GM10847 (cell line): ENCODE measurements around the gene TWNK.

Source experiments
- POLR2A ChIP-seq: IDR thresholded peaks from 2 replicates; pipeline ENCODE4 v1.6.1; 2011; ENCODE audit not compliant: insufficient read length; ENCODE audit errors: extremely low read depth

TWNK gene

DNA sequence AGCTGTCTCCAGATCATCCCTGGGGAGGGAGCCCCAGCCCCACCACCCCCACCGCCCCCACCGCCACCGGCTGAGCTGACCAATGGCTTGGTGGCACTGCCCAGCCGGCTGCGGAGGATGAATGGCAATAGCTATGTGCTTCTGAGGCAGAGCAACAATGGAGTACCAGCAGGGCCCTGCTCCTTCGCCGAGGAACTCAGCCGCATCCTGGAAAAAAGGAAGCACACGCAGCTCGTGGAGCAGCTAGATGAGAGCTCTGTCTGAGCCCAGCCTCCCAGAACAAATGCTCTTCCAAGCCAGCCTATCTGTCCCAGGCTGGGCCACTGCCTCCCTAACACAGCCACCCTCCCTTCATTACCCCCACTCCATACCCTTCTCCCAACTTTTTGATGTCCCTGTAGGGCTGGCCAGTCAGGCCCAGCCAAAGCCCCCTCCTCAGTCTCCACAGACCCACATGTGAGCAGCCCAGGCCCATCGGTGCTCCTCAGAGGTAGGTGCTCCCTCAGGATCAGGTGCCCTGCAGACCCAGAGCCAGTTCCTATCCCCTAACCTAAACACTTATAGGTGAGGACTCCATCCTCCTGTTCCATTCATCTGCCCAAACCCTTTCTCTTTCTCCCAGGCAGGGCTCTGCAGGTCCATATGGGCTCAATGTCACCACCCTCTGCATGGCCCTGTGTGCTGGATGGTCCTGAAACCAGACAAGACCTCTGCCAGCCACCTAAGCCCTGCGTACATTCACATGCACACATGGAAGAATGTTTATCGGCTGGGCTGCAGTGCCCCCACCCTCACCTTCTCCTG is 3.3 kb upstream of the TWNK start:
- no peak for TF ChIP-seq POLR2A

DNA sequence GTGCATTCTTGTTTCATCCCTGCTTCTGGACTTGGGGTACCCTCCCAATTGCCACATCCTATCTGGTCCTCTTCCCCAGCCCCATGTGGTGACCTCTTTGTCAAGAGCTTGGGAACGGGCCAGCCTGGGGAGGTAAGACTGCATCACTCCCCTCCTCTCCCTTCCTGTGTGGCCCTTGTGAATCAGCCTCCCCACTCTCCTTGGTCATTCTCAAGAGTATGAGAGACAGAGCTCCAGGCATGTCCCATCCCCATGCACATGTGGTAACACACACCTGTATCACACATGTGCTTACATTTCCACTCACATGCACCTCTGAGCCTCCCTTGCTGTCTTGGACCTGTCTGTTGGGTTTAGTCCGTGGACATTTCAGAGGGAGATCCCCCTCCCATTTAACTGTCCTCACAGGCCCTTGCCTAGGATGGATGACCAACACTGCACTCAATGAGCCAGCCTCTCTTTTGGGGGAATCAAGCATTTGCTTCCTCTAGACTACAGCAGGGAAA is 2.6 kb upstream of the TWNK start:
- TF ChIP-seq POLR2A: no peak

DNA sequence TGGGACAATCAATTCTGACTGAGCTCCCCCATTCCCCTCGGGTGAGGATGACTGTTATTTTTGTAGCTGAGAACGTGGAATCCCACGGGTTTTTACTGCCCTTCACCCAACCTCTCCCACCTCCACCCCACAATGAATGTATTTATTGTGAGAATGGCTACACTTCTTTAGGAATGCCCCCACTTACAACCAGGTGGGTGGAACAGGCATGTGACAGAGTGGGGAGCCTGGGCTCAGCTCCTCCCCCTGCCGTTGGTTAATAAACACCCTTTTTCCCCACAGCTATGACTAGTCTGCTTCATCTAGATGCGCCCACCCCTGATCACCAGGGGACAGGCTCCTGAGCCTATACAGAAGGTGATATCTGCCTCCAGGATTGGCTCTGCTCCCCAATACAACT is 2.0 kb upstream of the TWNK start:
- TF ChIP-seq POLR2A: no peak

DNA sequence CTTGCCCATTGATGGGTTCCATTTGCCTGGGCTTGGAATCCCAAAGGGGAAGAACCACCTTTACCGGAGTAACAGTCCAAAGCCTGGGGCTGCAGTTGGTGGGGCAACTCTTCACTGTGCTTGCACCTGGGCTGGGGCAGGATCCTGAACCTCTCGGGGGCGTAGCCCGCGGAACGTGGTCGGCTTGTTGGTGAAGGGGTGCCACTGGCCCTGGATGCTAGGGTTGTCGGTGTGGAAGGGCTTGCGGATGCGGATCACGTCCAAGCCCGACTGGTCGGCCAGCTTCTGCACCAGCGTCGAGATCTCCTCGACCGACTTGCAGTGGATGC is 756 bp upstream of the TWNK start:
- TF ChIP-seq POLR2A: no peak

DNA sequence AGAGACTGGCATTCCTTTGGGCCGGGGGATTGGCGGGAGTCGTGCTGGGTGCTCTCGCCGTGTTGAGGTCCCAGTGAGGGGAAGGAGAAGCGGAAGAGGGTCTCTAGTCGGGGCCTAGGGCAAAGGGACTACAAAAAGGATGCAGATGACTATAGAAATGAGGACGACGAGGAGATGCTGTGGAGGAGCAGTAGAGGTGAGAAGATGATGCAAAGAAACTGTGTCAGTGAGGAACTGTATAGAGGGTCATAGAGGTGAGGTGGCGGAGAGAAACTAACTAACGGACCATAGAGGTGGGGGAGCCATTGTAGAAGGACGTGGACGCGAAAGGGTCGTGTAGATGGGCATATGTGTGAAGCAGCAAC is 324 bp downstream of the TWNK start:
- TF ChIP-seq POLR2A: no peak

DNA sequence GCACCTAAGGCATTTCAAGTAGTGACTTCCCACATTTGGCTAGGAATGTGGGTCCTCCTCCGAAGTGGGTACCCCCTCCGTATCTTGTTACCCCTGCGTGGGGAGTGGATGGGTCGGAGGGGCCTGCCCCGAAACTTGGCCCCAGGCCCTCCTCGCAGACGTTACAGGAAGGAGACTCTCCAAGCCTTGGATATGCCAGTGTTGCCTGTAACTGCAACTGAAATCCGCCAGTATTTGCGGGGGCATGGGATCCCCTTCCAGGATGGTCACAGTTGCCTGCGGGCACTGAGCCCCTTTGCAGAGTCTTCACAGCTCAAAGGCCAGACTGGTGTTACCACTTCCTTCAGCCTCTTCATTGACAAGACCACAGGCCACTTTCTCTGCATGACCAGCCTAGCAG is 823 bp downstream of the TWNK start:
- no peak for TF ChIP-seq POLR2A

DNA sequence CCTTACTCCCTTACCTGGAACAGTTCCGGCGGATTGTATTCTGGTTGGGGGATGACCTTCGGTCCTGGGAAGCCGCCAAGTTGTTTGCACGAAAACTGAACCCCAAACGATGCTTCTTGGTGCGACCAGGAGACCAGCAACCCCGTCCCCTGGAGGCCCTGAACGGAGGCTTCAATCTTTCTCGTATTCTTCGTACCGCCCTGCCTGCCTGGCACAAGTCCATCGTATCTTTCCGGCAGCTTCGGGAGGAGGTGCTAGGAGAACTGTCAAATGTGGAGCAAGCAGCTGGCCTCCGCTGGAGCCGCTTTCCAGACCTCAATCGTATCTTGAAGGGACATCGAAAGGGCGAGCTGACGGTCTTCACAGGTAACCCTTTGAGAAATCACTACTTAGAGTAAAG is 1.7 kb downstream of the TWNK start:
- no peak for TF ChIP-seq POLR2A

DNA sequence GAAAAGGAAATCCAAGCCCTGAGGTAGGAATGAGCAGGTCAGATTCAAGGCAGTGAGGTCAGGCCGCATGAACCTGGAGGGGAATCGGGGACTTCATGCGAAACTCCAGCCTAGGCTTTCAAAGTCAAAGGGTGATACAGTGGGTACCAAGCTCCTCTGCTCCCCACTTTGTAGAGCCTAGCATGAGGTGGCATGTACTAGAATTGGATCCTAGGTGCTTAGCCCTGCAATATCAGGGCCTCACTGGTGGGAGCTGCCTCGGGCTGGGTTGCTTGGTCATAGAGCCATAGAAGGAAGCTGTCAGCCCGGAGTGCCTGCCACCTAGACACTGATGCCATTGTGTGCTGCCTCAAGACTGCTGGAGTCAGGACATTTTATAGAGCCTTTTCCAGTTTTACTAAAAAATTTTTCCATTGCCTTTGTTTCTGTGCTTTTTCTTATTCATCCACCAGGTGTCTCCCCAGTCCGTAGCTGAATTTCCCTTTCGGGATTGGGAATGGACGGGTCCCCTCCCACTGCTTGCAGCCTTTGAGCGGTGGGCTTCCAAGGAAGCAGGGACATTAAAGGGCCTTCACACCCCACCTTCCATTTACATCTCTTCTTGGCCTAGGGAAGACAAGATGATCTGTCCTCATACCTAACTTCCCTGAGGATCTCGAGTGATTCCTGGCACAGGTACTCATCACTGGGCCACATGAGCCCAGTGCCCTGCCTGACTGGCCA is 6.8 kb downstream of the TWNK start:
- no peak for TF ChIP-seq POLR2A

DNA sequence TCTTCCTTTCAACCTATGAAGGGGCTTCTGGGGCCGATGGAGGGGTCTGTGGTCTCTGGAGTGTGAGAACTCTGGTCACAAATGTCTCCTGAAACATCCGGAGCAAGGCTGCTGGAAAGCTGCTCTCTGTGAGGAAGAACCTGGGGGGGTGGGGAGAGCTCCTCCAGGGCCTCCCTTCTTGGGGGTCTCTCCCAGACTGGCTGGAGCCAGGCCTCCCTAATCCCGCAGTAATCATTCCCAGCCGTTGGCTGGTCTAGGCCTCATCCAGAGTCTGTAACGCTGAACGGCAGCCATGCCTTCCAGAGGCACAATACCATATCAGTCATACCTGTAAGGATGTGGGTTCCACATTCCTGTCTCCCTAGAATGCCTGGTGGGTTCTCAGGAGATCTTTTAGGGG is 7.8 kb downstream of the TWNK start:
- TF ChIP-seq POLR2A: no peak

DNA sequence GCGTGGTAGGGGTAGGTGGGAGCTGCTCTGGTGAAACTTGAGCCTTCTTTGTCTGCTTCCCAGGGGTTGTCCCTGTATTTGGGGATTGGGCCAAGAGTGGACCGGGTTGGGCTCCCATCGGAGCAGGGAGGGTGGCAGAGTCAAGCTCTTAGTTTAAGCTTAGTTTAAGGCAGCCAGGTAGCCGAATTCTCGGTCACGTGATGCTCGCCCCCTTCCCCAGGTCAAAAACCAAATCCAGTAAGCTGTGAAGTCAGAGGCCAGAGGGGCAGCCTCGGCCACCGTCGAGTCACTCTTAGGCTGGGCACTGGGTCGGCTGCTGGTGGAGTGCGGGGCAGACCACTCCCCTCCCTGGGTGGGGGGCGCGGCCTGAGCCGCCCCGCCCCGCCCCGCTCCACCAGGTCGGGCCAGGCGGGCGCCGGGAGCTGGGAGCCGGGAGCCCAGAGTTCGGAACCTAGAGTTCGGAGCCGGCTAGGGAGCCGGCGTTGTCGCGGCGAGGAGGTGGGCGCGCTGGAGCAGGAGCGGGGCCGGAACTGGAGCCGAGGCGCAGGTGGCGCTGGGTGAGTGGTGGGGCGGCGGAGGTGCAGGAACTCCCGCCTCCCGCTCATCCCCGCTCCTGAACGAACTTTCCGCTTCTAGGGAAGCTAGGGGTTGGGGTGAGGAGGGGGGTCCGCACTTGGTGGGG is 9.5 kb downstream of the TWNK start:
- TF ChIP-seq POLR2A: no peak

DNA sequence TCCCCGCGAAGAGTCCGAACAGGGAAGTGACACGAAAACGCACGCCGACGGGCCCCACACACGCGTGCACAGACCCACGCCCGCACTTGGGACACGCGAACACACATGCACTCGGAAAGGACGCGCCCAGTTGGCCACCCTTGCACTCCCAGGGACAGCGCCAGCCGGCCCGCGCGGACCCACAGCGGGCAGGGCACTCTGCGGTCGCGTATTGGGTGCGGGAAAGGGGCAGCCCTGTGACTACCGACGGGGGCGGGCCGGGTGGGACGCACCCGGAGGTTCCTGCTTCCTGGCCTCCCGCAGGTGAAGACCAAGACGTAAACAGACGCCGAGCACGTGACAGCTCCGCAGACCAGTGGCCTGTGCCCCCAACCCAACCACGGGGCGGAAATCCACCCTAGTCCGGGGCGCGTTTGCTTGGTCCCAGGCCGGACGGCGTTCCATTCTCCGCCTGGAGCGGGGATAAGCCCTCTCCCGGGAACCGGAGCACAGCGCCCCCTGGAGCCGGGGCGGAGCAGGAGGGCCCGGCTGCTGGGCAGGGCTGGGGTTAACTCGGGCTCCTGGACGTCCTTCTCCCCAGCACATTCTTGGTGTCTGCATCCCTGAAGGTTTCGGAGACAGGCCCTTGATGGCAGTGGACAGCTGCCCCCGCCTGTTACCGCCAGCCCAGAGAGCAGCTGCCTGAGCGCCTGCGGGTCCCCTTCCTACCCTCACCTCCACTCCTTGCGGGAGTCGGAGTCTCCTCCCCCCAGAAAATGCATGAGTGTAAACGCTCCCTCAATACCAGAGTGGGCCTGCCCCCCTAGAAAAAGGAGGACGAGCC is 10.2 kb downstream of the TWNK start:
- peak; percentile 42 for TF ChIP-seq POLR2A

DNA sequence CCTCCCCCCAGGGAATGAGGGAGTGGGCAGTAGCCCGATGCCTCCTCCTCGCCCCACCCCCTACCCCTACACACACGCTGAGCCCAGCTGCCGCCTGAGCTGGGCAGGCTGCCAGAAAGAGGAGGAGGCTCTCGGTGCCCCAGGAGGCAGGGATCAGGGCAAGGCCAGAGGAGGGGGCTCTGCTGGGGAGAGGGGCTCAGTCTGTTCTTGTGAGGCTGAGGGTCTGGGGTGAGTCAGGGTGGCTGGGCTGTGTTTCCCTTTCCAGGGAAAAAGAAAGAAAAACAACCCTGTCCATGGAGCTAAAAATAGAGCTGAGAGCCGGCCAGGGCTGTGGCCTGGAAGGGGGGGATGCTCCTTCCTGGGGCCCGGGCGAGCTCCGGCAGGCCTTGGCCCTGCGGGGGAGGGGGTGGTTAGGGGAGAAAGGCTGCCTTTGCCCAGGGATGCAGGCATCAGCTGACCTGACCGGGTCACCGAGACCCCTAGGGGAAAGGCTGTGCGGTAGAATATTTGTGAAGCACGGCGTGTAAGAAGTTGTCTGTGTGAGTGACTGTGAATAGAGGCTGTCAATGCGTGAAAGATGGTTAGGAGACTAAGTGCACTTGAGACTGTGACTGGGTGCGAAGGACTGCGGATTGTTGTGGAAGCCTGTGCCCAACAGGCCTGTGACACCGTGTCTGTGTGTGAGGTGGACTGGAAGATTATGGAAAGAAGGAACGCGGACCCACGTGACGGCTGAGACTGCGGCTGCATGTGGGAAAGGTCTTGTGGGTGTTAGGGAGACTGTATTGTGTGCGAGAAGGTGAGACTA is 11.0 kb downstream of the TWNK start:
- TF ChIP-seq POLR2A: no peak

DNA sequence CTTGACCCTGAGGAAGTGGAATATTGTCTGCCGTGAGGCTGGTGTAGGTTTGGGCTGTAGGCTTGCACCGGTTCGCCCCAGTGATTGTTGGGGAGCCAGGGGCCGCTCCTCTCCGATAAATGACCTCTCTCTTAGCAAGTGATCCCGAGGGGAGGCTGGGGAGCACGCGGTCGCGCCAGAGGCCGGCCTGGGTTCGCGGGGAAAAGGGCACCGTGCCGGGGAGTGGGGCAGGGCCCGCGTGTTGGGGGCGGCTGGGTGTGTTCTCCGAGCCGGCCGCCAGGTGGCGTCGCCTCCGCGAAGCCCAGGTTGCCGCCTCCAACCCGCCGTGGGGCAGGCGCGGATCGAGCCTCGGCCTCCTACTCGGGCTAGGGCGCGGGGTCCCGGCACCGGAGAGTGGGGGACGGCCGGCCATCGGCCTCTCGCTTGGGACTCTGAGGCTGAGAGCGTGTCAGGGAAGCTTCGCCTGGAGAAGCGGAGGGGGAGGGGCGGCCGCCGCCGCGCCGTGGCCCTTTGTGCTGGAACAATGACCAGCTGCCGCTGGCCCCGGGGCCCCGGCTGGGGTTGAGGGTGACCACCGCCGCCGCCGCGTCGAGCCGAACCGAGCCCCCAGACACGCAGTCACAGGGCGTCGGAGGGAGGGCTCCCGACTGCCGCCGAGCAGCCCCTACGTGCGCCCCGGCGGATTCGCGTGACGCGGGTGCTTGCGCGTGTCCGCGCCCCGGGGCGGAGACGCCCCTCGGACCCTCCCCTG is 11.8 kb downstream of the TWNK start:
- peak; percentile 19 for TF ChIP-seq POLR2A

DNA sequence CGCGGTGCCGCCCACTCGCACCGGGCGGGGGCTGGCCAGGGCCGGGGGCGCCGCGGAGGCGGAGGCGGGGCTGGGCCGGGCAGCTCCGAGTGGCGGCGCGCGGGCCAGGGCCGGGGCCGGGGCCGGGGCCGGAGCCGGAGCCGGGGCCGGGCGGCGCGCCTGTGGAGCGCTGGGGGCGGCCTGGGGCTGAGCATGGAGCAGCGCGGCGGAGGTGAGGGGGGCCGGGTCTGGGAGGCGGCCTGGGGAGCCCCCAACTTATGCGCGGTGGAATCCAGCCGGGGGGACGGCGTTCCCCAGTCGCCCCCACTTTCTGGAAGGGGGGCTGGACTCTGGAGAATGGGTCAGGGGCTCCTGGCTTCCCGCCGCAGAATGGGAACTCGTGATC is 12.4 kb downstream of the TWNK start, which contains the start of gene LZTS2:
Gene LZTS2 (plus strand): TSS at position 67 of the 385 bp plus-strand sequence. CDS start 2,731 bp downstream, outside the sequence.
- TF ChIP-seq POLR2A: no peak
